ENCODE measurements around the gene KLHL29. TPM values are rescaled to one million over a fixed set of nuclear protein-coding genes. Genes with fewer than 3 reads are reported as not detected.

KLHL29 gene
- total RNA-seq, 2 donors from 2014 or later, result 2.0 to 4.2 TPM

DNA sequence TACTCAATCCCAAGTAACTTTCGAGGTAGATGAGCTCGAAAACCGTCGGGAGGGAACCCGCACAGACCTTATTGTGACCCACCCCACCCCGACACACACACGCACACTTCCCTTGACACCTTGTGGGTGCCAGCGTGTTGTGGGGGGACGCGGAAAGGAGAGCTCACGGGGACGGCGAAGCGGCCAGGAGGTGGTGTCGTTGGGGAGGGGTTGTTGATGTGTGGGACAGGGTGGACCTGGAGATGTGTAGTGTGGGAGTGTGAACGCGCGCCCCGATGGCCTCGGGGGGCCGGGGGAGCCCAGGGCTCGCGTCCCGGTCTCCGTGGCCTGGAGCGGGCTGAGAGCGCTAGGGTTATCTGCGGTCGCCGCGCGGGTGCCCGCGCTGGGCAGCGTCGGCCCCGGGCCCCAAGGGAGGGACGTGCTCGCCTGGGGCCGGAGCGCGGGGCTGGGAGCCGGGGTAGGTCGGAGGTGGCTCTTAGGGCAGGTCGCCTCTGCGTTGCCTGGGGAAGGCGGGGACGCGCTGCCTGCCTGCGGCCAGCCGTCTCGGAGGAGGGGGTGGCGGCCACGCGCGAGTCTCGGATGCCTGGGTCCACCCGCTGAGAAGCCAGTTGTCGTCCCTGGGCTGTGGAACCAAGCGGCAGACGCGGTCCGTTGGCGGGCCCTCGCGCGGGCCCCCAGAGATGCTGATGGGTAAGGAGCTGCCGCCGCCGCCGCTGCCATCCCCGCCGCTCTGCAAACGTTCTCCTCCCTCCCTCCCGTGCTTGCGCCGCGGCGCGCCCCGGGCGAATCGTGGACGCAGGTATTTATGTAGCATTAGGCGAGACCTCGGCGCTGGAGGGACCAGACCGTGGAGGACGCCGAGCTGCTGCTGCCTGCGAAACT is 1.6 kb downstream of the KLHL29 start:
- peaks cover 0 to 3% of the 10 kb centered on the region in 2 donors for H3K27me3 ChIP-seq
- TF ChIP-seq, protein P1, sequence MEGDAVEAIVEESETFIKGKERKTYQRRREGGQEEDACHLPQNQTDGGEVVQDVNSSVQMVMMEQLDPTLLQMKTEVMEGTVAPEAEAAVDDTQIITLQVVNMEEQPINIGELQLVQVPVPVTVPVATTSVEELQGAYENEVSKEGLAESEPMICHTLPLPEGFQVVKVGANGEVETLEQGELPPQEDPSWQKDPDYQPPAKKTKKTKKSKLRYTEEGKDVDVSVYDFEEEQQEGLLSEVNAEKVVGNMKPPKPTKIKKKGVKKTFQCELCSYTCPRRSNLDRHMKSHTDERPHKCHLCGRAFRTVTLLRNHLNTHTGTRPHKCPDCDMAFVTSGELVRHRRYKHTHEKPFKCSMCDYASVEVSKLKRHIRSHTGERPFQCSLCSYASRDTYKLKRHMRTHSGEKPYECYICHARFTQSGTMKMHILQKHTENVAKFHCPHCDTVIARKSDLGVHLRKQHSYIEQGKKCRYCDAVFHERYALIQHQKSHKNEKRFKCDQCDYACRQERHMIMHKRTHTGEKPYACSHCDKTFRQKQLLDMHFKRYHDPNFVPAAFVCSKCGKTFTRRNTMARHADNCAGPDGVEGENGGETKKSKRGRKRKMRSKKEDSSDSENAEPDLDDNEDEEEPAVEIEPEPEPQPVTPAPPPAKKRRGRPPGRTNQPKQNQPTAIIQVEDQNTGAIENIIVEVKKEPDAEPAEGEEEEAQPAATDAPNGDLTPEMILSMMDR (IDR thresholded peaks at IDR 0.05), result no peak
- H3K36me3 ChIP-seq, result no peaks in the 10 kb centered on the region
- peak overlapping the region; percentile 60 to 68 for H3K4me3 ChIP-seq
- H3K4me1 ChIP-seq, result peaks cover 0 to 21% of the 10 kb centered on the region in 2 donors
- H3K27ac ChIP-seq, result peak overlapping the region in 1 of 2 donors; percentile 65
- H3K9me3 ChIP-seq, result no peaks in the 10 kb centered on the region
- DNase-seq (ENCODE audit: low spot score), result no peak

DNA sequence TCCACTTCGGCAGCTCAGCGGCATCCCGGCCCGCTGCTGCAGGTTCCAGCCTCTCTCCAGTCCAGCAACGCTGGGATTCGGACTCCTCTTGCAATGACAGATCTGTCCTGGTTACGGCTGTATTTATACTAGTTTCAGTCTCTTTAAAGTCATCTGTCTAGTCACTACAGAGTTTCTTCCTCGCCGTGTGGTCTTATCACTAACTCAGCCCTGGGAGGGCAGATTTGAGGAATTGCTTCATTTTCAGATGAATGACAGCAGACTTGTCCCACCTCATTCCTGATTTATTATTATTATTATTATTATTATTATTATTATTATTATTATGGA is 2.2 kb downstream of the KLHL29 start:
- Histone ChIP-seq H3K4me3 (peak overlapping the region; percentile 60 to 68), H3K4me1 (peaks cover 0 to 21% of the 10 kb centered on the region in 2 donors), H3K36me3 (no peaks in the 10 kb centered on the region), H3K27ac (no peak overlapping the region), H3K27me3 (peaks cover 0 to 3% of the 10 kb centered on the region in 2 donors), H3K9me3 (no peaks in the 10 kb centered on the region)
- no peak for DNase-seq (ENCODE audit: low spot score)
- TF ChIP-seq, protein P1 (IDR thresholded peaks at IDR 0.05), result no peak

DNA sequence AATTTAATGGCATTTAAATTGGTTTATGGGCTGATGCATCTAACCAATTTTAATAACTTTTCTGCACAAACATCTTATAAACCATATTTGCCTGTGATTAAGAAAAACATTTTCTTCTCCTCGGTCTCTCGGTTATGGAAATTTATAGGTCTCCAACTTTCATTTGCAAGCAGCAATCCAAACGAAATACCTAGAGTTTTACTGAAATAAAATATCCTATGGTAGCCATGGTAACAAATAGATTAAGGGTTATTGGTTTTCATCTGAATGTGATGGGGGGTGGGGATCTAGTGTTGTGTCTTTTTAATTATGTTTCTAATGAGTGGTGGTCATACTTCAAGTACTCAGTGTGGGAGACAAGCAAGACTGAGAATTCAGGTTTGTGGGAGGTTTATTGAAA is 2.9 kb downstream of the KLHL29 start:
- H3K4me3 ChIP-seq, result no peak overlapping the region
- H3K27ac ChIP-seq, result no peak overlapping the region
- H3K27me3 ChIP-seq, result peaks cover 0 to 3% of the 10 kb centered on the region in 2 donors
- no peaks in the 10 kb centered on the region for H3K36me3 ChIP-seq
- no peak for DNase-seq (ENCODE audit: low spot score)
- H3K9me3 ChIP-seq, result no peaks in the 10 kb centered on the region
- TF ChIP-seq, protein P1 (IDR thresholded peaks at IDR 0.05), result no peak
- peaks cover 0 to 21% of the 10 kb centered on the region in 2 donors for H3K4me1 ChIP-seq

DNA sequence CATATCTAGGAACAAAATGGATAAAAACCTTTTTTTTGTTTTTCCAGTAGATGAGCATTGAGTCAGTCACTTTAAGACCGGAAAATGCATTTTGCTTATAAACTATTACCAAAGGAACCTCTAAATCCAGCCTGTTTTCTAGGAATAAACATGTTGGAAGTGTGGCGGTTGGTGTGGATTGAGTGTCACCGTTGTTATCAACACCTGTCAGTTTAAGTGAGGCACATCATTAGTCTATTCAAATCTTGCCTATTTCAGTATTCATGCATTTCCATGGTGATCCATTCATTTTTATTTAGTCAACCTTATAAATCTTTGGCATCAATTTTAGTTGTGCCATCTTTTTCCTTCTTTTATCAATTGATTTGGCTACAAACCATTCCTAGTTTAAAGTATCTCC is 3.3 kb downstream of the KLHL29 start:
- H3K27ac ChIP-seq, result no peak overlapping the region
- no peaks in the 10 kb centered on the region for H3K36me3 ChIP-seq
- H3K4me3 ChIP-seq, result no peak overlapping the region
- peaks cover 0 to 3% of the 10 kb centered on the region in 2 donors for H3K27me3 ChIP-seq
- peaks cover 0 to 21% of the 10 kb centered on the region in 2 donors for H3K4me1 ChIP-seq
- DNase-seq (ENCODE audit: low spot score), result no peak
- H3K9me3 ChIP-seq, result no peaks in the 10 kb centered on the region
- TF ChIP-seq, protein P1 (IDR thresholded peaks at IDR 0.05), result no peak

DNA sequence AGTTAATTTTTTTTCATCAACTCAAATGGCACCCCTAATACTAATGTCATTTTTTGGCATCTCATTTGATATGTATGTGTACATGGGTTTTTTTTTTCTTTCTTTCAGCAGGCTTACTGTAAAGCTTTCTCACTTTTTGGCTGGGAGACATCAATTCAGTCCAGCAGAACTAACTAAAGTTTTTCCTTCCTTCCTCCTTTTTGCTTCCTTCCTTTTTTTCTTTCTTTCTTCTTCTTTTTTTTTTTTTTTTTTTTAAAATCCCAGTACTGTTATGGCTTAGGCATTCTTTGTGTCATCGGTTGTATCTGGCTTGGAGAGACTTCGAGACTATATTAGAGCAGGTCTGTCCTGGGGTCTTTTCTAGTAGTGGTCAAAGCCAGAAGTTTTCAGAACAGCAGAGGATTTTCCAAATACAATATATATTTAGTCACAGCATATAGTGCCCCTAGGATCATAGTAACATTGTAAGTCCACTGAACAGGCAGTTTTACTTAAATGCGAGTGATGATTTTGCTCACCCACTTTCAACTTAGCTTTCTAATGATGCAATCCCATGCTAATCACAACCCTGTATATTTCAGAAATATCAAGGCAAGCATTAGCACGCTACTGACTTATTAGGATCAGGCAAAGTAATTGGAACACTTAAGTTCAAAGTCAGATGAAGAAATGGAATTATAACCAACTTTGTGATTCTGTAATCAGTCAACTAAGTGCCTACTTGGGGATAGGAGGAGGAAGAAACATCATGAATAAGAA is 4.0 kb downstream of the KLHL29 start:
- DNase-seq (ENCODE audit: low spot score), result no peak
- Histone ChIP-seq H3K4me3 (no peak overlapping the region), H3K27ac (no peak overlapping the region), H3K27me3 (peaks cover 0 to 3% of the 10 kb centered on the region in 2 donors), H3K9me3 (no peaks in the 10 kb centered on the region), H3K4me1 (peaks cover 0 to 21% of the 10 kb centered on the region in 2 donors), H3K36me3 (no peaks in the 10 kb centered on the region)
- TF ChIP-seq, protein P1 (IDR thresholded peaks at IDR 0.05), result no peak
